GM13976 (cell line): ENCODE measurements around the gene ANTXR2.

Experiments
- DNase-seq: peaks from one replicate; pipeline ENCODE4 v3.0.0; 2012; ENCODE audit warnings: low spot score
- CTCF ChIP-seq: IDR thresholded peaks from 2 replicates; pipeline ENCODE4 v1.5.1; 2012; ENCODE audit warnings: borderline replicate concordance, mild to moderate bottlenecking; ENCODE audit not compliant: insufficient read depth; ENCODE audit errors: extremely low read depth, missing control alignments, control extremely low read depth
- in situ Hi-C: fragments of 300-500 bp; cut with MboI; formaldehyde crosslinking; loops from one replicate; pipeline ENCODE4 v1.12.0; 2022; ENCODE audit warnings: low sequenced_read_pairs, mixed read lengths, inconsistent platforms; ENCODE audit not compliant: unreplicated experiment

Gene ANTXR2

GRCh38 chr4:80045786-80046185 is 27.2 kb downstream of the ANTXR2 start:
- DNase-seq: no peak
- TF ChIP-seq CTCF: no peak
- in situ Hi-C loops: no loop called here

- no peak for DNase-seq
- in situ Hi-C loops: no loop called here
- no peak for TF ChIP-seq CTCF
These were observed 29.5 kb downstream of the ANTXR2 start for GRCh38 chr4:80043541-80043940.

- in situ Hi-C loops: no loop called here
- TF ChIP-seq CTCF: no peak
- DNase-seq: no peak
These were observed 30.2 kb downstream of the ANTXR2 start for GRCh38 chr4:80042821-80043220.

GRCh38 chr4:80037864-80038263 is 35.2 kb downstream of the ANTXR2 start:
- no peak for DNase-seq
- in situ Hi-C loops: no loop called here
- TF ChIP-seq CTCF: no peak

- no peak for DNase-seq
- TF ChIP-seq CTCF: no peak
- in situ Hi-C loops: no loop called here
These were observed 35.9 kb downstream of the ANTXR2 start for GRCh38 chr4:80036949-80037685.

- no peak for TF ChIP-seq CTCF
- in situ Hi-C loops: no loop called here
- no peak for DNase-seq
These were observed 36.7 kb downstream of the ANTXR2 start for GRCh38 chr4:80036306-80036705.

GRCh38 chr4:80035336-80035735 is 37.7 kb downstream of the ANTXR2 start:
- in situ Hi-C loops: no loop called here
- TF ChIP-seq CTCF: no peak
- no peak for DNase-seq
